ENCODE results near the gene AUTS2.

DNA sequence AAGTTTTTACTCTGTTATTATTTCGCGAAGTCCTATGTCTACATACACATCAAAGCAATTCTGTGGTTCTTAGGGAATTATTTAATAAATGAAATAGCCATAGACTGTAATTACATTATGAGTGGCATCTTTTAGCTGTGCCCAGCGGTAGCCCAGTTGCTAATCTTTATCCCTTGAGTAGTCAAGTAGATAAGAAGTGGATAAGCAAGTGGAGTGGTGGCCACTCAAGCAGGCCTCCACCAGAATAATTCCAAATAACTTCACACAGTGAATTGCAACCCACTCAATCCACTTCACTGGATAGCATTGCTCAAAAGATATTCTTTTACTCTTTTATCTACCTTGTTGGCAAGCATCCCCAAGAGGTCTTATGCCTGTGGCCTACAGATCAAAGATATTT is 349.7 kb downstream of the AUTS2 start:
- TF ChIP-seq PHF8 (IDR thresholded peaks at IDR 0.05; ENCODE audit: borderline replicate concordance, low read length) (no peak), ZNF785 (CRISPR knock-in tag; IDR thresholded peaks at IDR 0.05) (no peak), TEAD4 (IDR thresholded peaks at IDR 0.05; ENCODE audit: low read length) (no peak), TEAD4 (CRISPR knock-in tag; IDR thresholded peaks at IDR 0.05; ENCODE audit: borderline replicate concordance) (no peak), SMC3 (conservative IDR thresholded peaks at IDR 0.05; ENCODE audit: insufficient read depth, low read depth, low read length) (no peak), TOE1 (IDR thresholded peaks at IDR 0.05; ENCODE audit: borderline replicate concordance) (no peak), TOE1 (CRISPR knock-in tag; IDR thresholded peaks at IDR 0.05; ENCODE audit: borderline replicate concordance, low read depth) (no peak)
- TF ChIP-seq, protein P1, sequence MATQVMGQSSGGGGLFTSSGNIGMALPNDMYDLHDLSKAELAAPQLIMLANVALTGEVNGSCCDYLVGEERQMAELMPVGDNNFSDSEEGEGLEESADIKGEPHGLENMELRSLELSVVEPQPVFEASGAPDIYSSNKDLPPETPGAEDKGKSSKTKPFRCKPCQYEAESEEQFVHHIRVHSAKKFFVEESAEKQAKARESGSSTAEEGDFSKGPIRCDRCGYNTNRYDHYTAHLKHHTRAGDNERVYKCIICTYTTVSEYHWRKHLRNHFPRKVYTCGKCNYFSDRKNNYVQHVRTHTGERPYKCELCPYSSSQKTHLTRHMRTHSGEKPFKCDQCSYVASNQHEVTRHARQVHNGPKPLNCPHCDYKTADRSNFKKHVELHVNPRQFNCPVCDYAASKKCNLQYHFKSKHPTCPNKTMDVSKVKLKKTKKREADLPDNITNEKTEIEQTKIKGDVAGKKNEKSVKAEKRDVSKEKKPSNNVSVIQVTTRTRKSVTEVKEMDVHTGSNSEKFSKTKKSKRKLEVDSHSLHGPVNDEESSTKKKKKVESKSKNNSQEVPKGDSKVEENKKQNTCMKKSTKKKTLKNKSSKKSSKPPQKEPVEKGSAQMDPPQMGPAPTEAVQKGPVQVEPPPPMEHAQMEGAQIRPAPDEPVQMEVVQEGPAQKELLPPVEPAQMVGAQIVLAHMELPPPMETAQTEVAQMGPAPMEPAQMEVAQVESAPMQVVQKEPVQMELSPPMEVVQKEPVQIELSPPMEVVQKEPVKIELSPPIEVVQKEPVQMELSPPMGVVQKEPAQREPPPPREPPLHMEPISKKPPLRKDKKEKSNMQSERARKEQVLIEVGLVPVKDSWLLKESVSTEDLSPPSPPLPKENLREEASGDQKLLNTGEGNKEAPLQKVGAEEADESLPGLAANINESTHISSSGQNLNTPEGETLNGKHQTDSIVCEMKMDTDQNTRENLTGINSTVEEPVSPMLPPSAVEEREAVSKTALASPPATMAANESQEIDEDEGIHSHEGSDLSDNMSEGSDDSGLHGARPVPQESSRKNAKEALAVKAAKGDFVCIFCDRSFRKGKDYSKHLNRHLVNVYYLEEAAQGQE (IDR thresholded peaks at IDR 0.05; ENCODE audit: borderline replicate concordance): no peak
- TF ChIP-seq, protein P1 (CRISPR knock-in tag; IDR thresholded peaks at IDR 0.05; ENCODE audit: low read depth): no peak
- TF ChIP-seq, protein P2, sequence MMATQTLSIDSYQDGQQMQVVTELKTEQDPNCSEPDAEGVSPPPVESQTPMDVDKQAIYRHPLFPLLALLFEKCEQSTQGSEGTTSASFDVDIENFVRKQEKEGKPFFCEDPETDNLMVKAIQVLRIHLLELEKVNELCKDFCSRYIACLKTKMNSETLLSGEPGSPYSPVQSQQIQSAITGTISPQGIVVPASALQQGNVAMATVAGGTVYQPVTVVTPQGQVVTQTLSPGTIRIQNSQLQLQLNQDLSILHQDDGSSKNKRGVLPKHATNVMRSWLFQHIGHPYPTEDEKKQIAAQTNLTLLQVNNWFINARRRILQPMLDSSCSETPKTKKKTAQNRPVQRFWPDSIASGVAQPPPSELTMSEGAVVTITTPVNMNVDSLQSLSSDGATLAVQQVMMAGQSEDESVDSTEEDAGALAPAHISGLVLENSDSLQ (IDR thresholded peaks at IDR 0.05): no peak
- TF ChIP-seq, protein P3, sequence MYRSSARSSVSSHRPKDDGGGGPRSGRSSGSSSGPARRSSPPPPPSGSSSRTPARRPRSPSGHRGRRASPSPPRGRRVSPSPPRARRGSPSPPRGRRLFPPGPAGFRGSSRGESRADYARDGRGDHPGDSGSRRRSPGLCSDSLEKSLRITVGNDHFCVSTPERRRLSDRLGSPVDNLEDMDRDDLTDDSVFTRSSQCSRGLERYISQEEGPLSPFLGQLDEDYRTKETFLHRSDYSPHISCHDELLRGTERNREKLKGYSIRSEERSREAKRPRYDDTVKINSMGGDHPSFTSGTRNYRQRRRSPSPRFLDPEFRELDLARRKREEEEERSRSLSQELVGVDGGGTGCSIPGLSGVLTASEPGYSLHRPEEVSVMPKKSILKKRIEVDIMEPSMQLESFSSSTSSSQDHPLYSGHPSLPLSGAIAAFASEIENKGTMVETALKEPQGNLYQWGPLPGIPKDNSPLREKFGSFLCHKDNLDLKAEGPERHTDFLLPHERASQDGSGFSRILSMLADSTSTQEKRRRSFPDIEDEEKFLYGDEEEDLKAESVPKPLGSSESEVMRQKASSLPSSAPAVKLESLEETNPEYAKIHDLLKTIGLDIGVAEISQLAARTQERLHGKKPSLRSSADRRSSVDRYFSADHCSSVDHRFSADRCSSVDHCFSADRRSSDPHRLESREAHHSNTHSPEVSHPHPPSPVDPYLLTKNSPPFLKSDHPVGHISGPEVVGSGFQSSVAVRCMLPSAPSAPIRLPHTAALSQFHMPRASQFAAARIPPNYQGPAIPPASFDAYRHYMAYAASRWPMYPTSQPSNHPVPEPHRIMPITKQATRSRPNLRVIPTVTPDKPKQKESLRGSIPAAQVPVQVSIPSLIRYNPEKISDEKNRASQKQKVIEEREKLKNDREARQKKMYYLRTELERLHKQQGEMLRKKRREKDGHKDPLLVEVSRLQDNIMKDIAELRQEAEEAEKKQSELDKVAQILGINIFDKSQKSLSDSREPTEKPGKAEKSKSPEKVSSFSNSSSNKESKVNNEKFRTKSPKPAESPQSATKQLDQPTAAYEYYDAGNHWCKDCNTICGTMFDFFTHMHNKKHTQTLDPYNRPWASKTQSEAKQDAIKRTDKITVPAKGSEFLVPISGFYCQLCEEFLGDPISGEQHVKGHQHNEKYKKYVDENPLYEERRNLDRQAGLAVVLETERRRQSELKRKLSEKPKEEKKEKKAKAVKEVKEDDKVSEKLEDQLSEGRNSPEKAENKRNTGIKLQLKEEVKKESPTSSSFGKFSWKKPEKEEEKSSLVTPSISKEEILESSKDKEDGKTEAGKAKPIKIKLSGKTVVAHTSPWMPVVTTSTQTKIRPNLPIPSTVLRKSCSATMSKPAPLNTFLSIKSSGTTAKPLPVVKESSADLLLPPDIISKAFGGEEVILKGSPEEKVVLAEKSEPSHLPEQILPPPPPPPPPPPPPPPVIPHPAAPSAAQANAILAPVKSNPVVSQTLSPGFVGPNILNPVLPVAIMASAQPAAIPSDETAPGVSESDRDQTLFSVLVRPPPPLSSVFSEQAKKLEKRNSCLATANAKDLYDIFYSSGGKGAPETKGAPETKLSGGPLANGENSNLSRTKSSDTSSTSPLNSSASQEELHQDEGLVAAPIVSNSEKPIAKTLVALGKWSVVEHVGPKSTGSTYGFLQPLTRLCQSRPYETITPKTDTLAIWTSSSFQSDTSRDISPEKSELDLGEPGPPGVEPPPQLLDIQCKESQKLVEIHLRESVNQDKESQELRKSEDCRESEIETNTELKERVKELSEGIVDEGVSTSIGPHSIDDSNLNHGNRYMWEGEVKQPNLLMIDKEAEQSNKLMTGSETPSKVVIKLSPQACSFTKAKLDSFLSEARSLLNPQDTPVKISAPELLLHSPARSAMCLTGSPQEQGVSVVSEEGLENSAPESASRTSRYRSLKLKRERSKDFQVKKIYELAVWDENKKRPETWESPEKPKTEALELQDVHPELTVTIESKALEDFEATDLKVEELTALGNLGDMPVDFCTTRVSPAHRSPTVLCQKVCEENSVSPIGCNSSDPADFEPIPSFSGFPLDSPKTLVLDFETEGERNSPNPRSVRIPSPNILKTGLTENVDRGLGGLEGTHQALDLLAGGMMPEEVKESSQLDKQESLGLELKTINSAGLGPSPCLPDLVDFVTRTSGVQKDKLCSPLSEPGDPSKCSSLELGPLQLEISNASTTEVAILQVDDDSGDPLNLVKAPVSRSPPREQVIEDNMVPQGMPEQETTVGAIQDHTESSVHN (IDR thresholded peaks at IDR 0.05; ENCODE audit: borderline replicate concordance in 1 of 2, low read depth in 1 of 2): no peak
